ENCODE measurements around the gene ASL. TPM values are rescaled to one million over a fixed set of nuclear protein-coding genes. Genes with fewer than 3 reads are reported as not detected.
"Not testable (repeated sequence)": the region's sequence is repeated elsewhere in the genome, so short reads cannot be mapped to it uniquely, and the experiment has no call there.

The ASL gene
- total and polyA plus RNA-seq, 9 of the 15 experiments (the other 6 are each of a cell fraction or from before 2014, with no cell fraction given): 2.6 to 67.0 (median 33.3) TPM

DNA sequence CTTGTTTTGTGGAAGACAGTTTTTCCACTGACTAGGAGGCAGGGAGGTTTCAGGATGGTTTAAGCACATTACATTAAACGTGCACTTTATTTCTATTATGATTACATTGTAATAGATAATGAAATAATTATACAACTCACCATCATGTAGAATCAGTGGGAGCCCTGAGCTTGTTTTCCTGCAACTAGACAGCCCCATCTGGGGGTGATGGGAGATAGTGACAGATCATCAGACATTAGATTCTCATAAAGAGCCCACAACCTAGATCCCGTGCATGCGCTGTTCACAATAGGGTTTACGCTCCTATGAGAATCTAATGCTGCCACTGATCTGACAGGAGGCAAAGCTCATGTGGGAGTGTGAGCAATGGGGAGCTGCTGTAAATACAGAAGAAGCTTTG, 25.7 kb upstream of the ASL start:
- H3K9me1 ChIP-seq (ENCODE audit: control insufficient read depth, insufficient read depth, low read length); in situ Hi-C loops (cut with MboI); H3K4me1 ChIP-seq (replicated peaks in 1 of 2; ENCODE audit: control insufficient read depth in 2 of 2, insufficient read depth in 2 of 2, low read length in 2 of 2); H3K4me3 ChIP-seq; H3K27ac ChIP-seq (ENCODE audit: extremely low read depth, low read depth, low read length); H2AFZ ChIP-seq (ENCODE audit: low read depth, low read length); H3K9me3 ChIP-seq (replicated peaks; ENCODE audit: control insufficient read depth, insufficient read depth, low read depth, low read length); H3K9ac ChIP-seq (ENCODE audit: insufficient read depth in 1 of 2, low read depth in 2 of 2, low read length in 2 of 2); DNase-seq (ENCODE audit: extremely low read depth in 1 of 4, low spot score in 3 of 4); H3K27me3 ChIP-seq (ENCODE audit: control insufficient read depth in 2 of 2, insufficient read depth in 2 of 2, low read length in 2 of 2); FAIRE-seq; intact Hi-C loops (cut with micrococcal nuclease); H4K20me1 ChIP-seq (replicated peaks; ENCODE audit: control insufficient read depth, insufficient read depth, low read length); ATAC-seq; H3K4me2 ChIP-seq (ENCODE audit: insufficient read depth, low read length); H3K79me2 ChIP-seq (ENCODE audit: control insufficient read depth, insufficient read depth, low read length); BruUV-seq (replicated peaks); H3K36me3 ChIP-seq (ENCODE audit: control insufficient read depth, insufficient read depth, low read length): not testable (repeated sequence)
- peak; percentile 7; the same call in 1 of the 2 replicates for TF ChIP-seq ZNF121 (CRISPR knock-in tag; conservative IDR thresholded peaks at IDR 0.05)
- TF ChIP-seq RAD21 (CRISPR knock-in tag; conservative IDR thresholded peaks at IDR 0.05 in 1 of 2, IDR thresholded peaks at IDR 0.05 in 1 of 2): peak in 1 of 2 experiments; percentile 30; a peak in 1 of 4 replicates
- TF ChIP-seq, protein P1, sequence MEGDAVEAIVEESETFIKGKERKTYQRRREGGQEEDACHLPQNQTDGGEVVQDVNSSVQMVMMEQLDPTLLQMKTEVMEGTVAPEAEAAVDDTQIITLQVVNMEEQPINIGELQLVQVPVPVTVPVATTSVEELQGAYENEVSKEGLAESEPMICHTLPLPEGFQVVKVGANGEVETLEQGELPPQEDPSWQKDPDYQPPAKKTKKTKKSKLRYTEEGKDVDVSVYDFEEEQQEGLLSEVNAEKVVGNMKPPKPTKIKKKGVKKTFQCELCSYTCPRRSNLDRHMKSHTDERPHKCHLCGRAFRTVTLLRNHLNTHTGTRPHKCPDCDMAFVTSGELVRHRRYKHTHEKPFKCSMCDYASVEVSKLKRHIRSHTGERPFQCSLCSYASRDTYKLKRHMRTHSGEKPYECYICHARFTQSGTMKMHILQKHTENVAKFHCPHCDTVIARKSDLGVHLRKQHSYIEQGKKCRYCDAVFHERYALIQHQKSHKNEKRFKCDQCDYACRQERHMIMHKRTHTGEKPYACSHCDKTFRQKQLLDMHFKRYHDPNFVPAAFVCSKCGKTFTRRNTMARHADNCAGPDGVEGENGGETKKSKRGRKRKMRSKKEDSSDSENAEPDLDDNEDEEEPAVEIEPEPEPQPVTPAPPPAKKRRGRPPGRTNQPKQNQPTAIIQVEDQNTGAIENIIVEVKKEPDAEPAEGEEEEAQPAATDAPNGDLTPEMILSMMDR (IDR thresholded peaks at IDR 0.05 in 2 of 3, conservative IDR thresholded peaks at IDR 0.05 in 1 of 3; ENCODE audit: insufficient read depth in 2 of 3, low read depth in 1 of 3, low read length in 3 of 3): peak in 1 of 3 experiments; percentile 28; a peak in 2 of 6 replicates
- ChIA-PET POLR2A (interaction anchor here (0.6 kb wide), 2 partner anchors 96 to 106 kb away, joined by 3 read pairs; no protein-coding TSS in a partner anchor), CTCF (ENCODE audit: low intra/inter-chr PET ratio) (interaction anchor here (0.5 to 1.1 kb wide), 2 partner anchors 328 to 825 kb away, joined by 4 to 5 read pairs; no protein-coding TSS in a partner anchor)
- 50% methylated on average over 4 of the region's 4 CpGs for WGBS (ENCODE audit: insufficient coverage, low coverage, missing lambda C conversion rate)

Data from K562 (cell line).